Activated B cell treated with CpG ODN at 0.5 μM for 24 hours (primary cell): ENCODE results near the gene OSBPL2. TPM values are rescaled to one million over a fixed set of nuclear protein-coding genes. Genes with fewer than 3 reads are reported as not detected.
A peak's percentile ranks its signal among the peaks of the same experiment; 100 is the strongest.

ENCODE experiments used
- ATAC-seq: fragments of 200-7000 bp; cut with Tn5 transposase; one replicate; pipeline ENCODE4 v1.10.0; 2021; ENCODE audit warnings: low read depth, mild to moderate bottlenecking, moderate library complexity
- CTCF ChIA-PET: fragments of 350-600 bp; sonication (Branson Sonifier 250); formaldehyde crosslinking; loops from one replicate; lab custom pipeline; 2021; ENCODE audit warnings: antibody characterized with exemption; lab: Charles Lee
- POLR2A ChIA-PET: fragments of 350-600 bp; sonication (Branson Sonifier 250); formaldehyde crosslinking; loops from one replicate; lab custom pipeline; 2021; ENCODE audit warnings: antibody characterized with exemption; lab: Charles Lee
- DNase-seq: peaks from one replicate; pipeline ENCODE4 v3.0.0; 2022
- H3K27ac Mint-ChIP-seq: one replicate; pipeline ENCODE4 v1.8.0; 2020; ENCODE audit warnings: mixed read lengths
- H3K27me3 Mint-ChIP-seq: one replicate; pipeline ENCODE4 v1.8.0; 2021; ENCODE audit warnings: mixed read lengths
- H3K36me3 Mint-ChIP-seq: one replicate; pipeline ENCODE4 v1.8.0; 2021; ENCODE audit warnings: low read depth, mixed read lengths
- H3K4me1 Mint-ChIP-seq: one replicate; pipeline ENCODE4 v1.8.0; 2021; ENCODE audit warnings: mixed read lengths
- H3K4me3 Mint-ChIP-seq: one replicate; pipeline ENCODE4 v1.8.0; 2020; ENCODE audit warnings: mild to moderate bottlenecking, mixed read lengths
- H3K9me3 Mint-ChIP-seq: one replicate; pipeline ENCODE4 v1.8.0; 2020; ENCODE audit warnings: mixed read lengths
- CTCF ChIP-seq: fragments of 200-600 bp; IDR thresholded peaks from one replicate; pipeline ENCODE4 v1.8.0; 2022; ENCODE audit warnings: antibody characterized with exemption, mild to moderate bottlenecking
- intact Hi-C: fragments of 100-400 bp; cut with micrococcal nuclease; formaldehyde crosslinking; loops from one replicate; pipeline ENCODE4 v1.15.1; 2024
- total RNA-seq: library from RNA; stranded (reverse); gene quantifications from 2 replicates; pipeline ENCODE4 v1.2.3, GENCODE V29; 2022

OSBPL2 gene
- total RNA-seq, 1 donor from 2014 or later = 43.0 TPM

GRCh38 chr20:62339647-62340062 is 101.3 kb downstream of the OSBPL2 start:
- H3K27ac Mint-ChIP-seq = peak overlapping the region; percentile 92
- intact Hi-C loops = loop anchor here (1.0 to 2.0 kb wide), 4 partner anchors 28 to 67 kb away; partner anchors contain the start of genes ADRM1, CABLES2 and LAMA5
- no peak for TF ChIP-seq CTCF
- CTCF ChIA-PET = interaction anchor here (0.7 to 1.7 kb wide), 3 partner anchors 37 to 284 kb away, joined by 3 to 9 read pairs (median 9); partner anchors contain the start of gene ADRM1
- H3K4me1 Mint-ChIP-seq = peaks cover 55% of the 10 kb centered on the region
- ATAC-seq (peak; percentile 67), DNase-seq (peak; percentile 43)
- H3K27me3 Mint-ChIP-seq = no peaks in the 10 kb centered on the region
- H3K9me3 Mint-ChIP-seq = no peaks in the 10 kb centered on the region
- H3K4me3 Mint-ChIP-seq = peak overlapping the region; percentile 86
- POLR2A ChIA-PET = interaction anchor here (0.6 to 3.5 kb wide), 13 partner anchors 22 to 311 kb away, joined by 3 to 21 read pairs (median 4); partner anchors contain the start of genes ADRM1, LAMA5 and RPS21
- no peaks in the 10 kb centered on the region for H3K36me3 Mint-ChIP-seq

- ATAC-seq (no peak), DNase-seq (no peak)
- TF ChIP-seq CTCF = no peak
- ChIA-PET POLR2A (no interaction called here), CTCF (interaction anchor here (1.0 kb wide), 1 partner anchor 39 kb away, joined by 3 read pairs; no protein-coding TSS in a partner anchor)
- H3K9me3 Mint-ChIP-seq = no peaks in the 10 kb centered on the region
- H3K27me3 Mint-ChIP-seq = no peaks in the 10 kb centered on the region
- H3K4me1 Mint-ChIP-seq = peaks cover 29% of the 10 kb centered on the region
- no peak overlapping the region for H3K4me3 Mint-ChIP-seq
- intact Hi-C loops = no loop called here
- H3K27ac Mint-ChIP-seq = no peak overlapping the region
- H3K36me3 Mint-ChIP-seq = no peaks in the 10 kb centered on the region
Observed at GRCh38 chr20:62342910-62343309, 104.6 kb downstream of the OSBPL2 start.

GRCh38 chr20:62344092-62344491 is 105.8 kb downstream of the OSBPL2 start:
- intact Hi-C loops = no loop called here
- H3K9me3 Mint-ChIP-seq = peaks cover 3% of the 10 kb centered on the region

GRCh38 chr20:62344782-62345181 is 106.5 kb downstream of the OSBPL2 start:
- no peak for DNase-seq
- peaks cover 3% of the 10 kb centered on the region for H3K36me3 Mint-ChIP-seq
- H3K27me3 Mint-ChIP-seq = no peaks in the 10 kb centered on the region
- intact Hi-C loops = no loop called here
- no peak overlapping the region for H3K4me3 Mint-ChIP-seq
- ChIA-PET CTCF (no interaction called here), POLR2A (interaction anchor here (0.7 kb wide), 1 partner anchor 55 kb away, joined by 6 read pairs; no protein-coding TSS in a partner anchor)
- peaks cover 5% of the 10 kb centered on the region for H3K9me3 Mint-ChIP-seq
- TF ChIP-seq CTCF = no peak
- no peak overlapping the region for H3K27ac Mint-ChIP-seq
- no peak for ATAC-seq
- peaks cover 11% of the 10 kb centered on the region for H3K4me1 Mint-ChIP-seq

More at GRCh38 chr20:62344092-62344491, 105.8 kb downstream of the OSBPL2 start:
- no peak for DNase-seq
- H3K4me3 Mint-ChIP-seq = no peak overlapping the region
- no peak for TF ChIP-seq CTCF
- no peak for ATAC-seq
- POLR2A ChIA-PET = interaction anchor here (0.7 kb wide), 1 partner anchor 605 kb away, joined by 5 read pairs; no protein-coding TSS in a partner anchor
- H3K4me1 Mint-ChIP-seq = peaks cover 18% of the 10 kb centered on the region
- peaks cover 3% of the 10 kb centered on the region for H3K36me3 Mint-ChIP-seq
- CTCF ChIA-PET = no interaction called here
- no peak overlapping the region for H3K27ac Mint-ChIP-seq
- no peaks in the 10 kb centered on the region for H3K27me3 Mint-ChIP-seq

Other genes with a start within 250 kb of the OSBPL2 start
- gene TAF4, start 172.6 kb upstream of the OSBPL2 start, total RNA-seq = 24.9 and 26.9 TPM in 2 replicates
- gene LSM14B, start 116.0 kb upstream of the OSBPL2 start, total RNA-seq = 35.4 and 36.4 TPM in 2 replicates
- 241 and 260 TPM in 2 replicates for gene PSMA7, start 95.1 kb upstream of the OSBPL2 start, total RNA-seq
- gene SS18L1, start 94.8 kb upstream of the OSBPL2 start, total RNA-seq = 9.0 and 9.1 TPM in 2 replicates
- 40.8 and 46.8 TPM in 2 replicates for gene MTG2, start 55.5 kb upstream of the OSBPL2 start, total RNA-seq
- gene HRH3, start 18.2 kb upstream of the OSBPL2 start, total RNA-seq = not detected in 2 replicates
- gene ADRM1, start 64.5 kb downstream of the OSBPL2 start, total RNA-seq = 97.9 and 98.0 TPM in 2 replicates
- gene LAMA5, start 128.8 kb downstream of the OSBPL2 start, total RNA-seq = 19.8 and 24.8 TPM in 2 replicates
- gene RPS21, start 148.6 kb downstream of the OSBPL2 start, total RNA-seq = 2,912 and 3,555 TPM in 2 replicates
- 6.6 and 7.0 TPM in 2 replicates for gene CABLES2, start 168.8 kb downstream of the OSBPL2 start, total RNA-seq
- gene RBBP8NL, start 189.0 kb downstream of the OSBPL2 start, total RNA-seq = not detected in 2 replicates
- not detected in 2 replicates for gene GATA5, start 237.5 kb downstream of the OSBPL2 start, total RNA-seq